Spleen (tissue), 11 donors: Measurements from ENCODE around the gene ZNF782. TPM values are rescaled to one million over a fixed set of nuclear protein-coding genes. Genes with fewer than 3 reads are reported as not detected.

Experiments
- DNase-seq: peaks from one replicate; pipeline ENCODE4 v3.0.0-alpha.2; 2020
- H3K27ac ChIP-seq, 8 donors: fragments of 200-600 bp; sonication (generic) in 7 of 8; 1 replicate in 4 of 8; 2 replicates in 4 of 8; pipeline versions ENCODE4 v1.5.0 to v1.8.0; 2016 to 2021; ENCODE audit warnings: inconsistent platforms in 4 of 8, mild to moderate bottlenecking in 4 of 8, moderate library complexity in 1 of 8
- H3K27me3 ChIP-seq, 7 donors: fragments of 200-600 bp; sonication (generic) in 6 of 7; replicated peaks in 1 of 7; 1 replicate in 4 of 7; 2 replicates in 3 of 7; pipeline versions ENCODE4 v1.5.0 to v1.8.0; 2016 to 2021; ENCODE audit warnings: inconsistent platforms in 3 of 7, mild to moderate bottlenecking in 1 of 7
- H3K36me3 ChIP-seq, 6 donors: fragments of 200-600 bp; sonication (generic) in 5 of 6; 1 replicate in 4 of 6; 2 replicates in 2 of 6; pipeline versions ENCODE4 v1.5.0 to v1.8.0; 2016 to 2021; ENCODE audit warnings: inconsistent platforms in 2 of 6
- H3K4me1 ChIP-seq, 6 donors: fragments of 200-600 bp; sonication (generic) in 5 of 6; 1 replicate in 3 of 6; 2 replicates in 3 of 6; pipeline versions ENCODE4 v1.5.0 to v1.8.0; 2016 to 2021; ENCODE audit warnings: inconsistent platforms in 3 of 6
- H3K4me3 ChIP-seq, 8 donors: fragments of 200-600 bp; sonication (generic) in 7 of 8; 1 replicate in 4 of 8; 2 replicates in 4 of 8; pipeline versions ENCODE4 v1.5.0 to v1.8.0; 2016 to 2021; ENCODE audit warnings: inconsistent platforms in 4 of 8, mild to moderate bottlenecking in 4 of 8, moderate library complexity in 2 of 8
- H3K9me3 ChIP-seq, 8 donors: fragments of 200-600 bp; sonication (generic) in 7 of 8; 1 replicate in 4 of 8; 2 replicates in 4 of 8; pipeline versions ENCODE4 v1.5.0 to v1.8.0; 2016 to 2021; ENCODE audit warnings: inconsistent platforms in 4 of 8
- POLR2A ChIP-seq, 3 donors: fragments of 450-650 bp; IDR thresholded peaks; one replicate each; pipeline ENCODE4 v1.5.1; 2017; ENCODE audit warnings: antibody characterized with exemption in 3 of 3, mild to moderate bottlenecking in 1 of 3
- POLR2AphosphoS5 ChIP-seq, 3 donors: sonication (generic); formaldehyde crosslinking; IDR thresholded peaks; one replicate each; pipeline ENCODE4 v1.5.1; 2017; ENCODE audit warnings: antibody characterized with exemption in 3 of 3
- WGBS, 5 donors: extraction: QIAGEN DNeasy Blood & Tissue Kit in 3 of 5; methylation state at CpG; one replicate each; pipeline versions ENCODE4 v1.1.5 to v1.1.7; 2013 to 2018; 5-methylcytosine and 5-hydroxymethylcytosine counted together
- intact Hi-C: fragments of 100-400 bp; cut with DNase I; formaldehyde crosslinking; loops from one replicate; pipeline ENCODE4 v1.15.0; 2023; ENCODE audit warnings: low total_unique reads
- polyA plus RNA-seq, 3 donors: library from polyadenylated mRNA; stranded (reverse); fragments of 200-250 nt; gene quantifications; one replicate each; pipeline ENCODE4 v1.2.1, GENCODE V29; 2013
- total RNA-seq, 7 donors: library from RNA; depleted of rRNA in 3 of 7; stranded (reverse); fragments of >200 nt in 3 of 7; fragmentation: NEBNext Ultra II Directional in 4 of 7; extraction: Animal tissue kit (Norgen Biotek cat#: 25700) in 4 of 7; gene quantifications; one replicate each; pipeline versions ENCODE4 v1.1.0 to v1.2.1, GENCODE V29; 2016 to 2021
- TF ChIP-seq, protein P1 (sequence below), 11 experiments: fragments of 200-600 bp in 7 of 11; fragments of 450-650 bp in 4 of 11; sonication (generic) in 4 of 11; IDR thresholded peaks in 8 of 11; conservative IDR thresholded peaks in 3 of 11; 1 replicate in 7 of 11; 2 replicates in 4 of 11; pipeline versions ENCODE4 v1.4.0 to v1.8.0; 2016 to 2021; ENCODE audit warnings: antibody characterized with exemption in 11 of 11, inconsistent platforms in 4 of 11, mild to moderate bottlenecking in 1 of 11
- donor health status: healthy with polysubstance abuse.
- donor health status: DM: no; HTN: no; CAD: no; lungs with moderate emphysema.
- donor health status: DM: no; HTN: no; CAD: no.
- donor health status: Bipolar disorder and iron deficiency.
- donor health status: healthy.
- donor health status: DM: no; HTN: no; CAD: no.
- donor health status: DM: yes; HTN: yes; CAD: no.

Gene ZNF782
- total and polyA plus RNA-seq, 10 donors: 1.7 to 18.0 (median 6.9) TPM

DNA sequence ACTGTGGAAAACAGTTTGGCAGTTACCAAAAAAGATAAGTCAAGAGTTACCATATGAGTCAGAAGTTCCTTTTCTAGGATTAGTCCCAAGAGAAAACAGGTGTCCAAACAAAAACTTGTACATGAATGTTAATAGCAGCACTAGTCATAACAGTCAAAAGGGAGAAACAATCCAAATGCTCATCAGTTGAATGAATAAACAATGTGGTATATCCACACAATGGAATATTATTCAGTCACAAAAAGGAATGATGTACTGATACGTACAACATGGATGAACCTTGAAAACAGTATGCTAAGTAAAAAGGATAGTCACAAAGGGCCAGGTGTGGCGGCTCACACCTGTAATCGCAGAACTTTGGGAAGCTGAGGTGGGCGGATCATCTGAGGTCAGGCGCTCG is 84.3 kb downstream of the ZNF782 start:
- TF ChIP-seq, protein P1, sequence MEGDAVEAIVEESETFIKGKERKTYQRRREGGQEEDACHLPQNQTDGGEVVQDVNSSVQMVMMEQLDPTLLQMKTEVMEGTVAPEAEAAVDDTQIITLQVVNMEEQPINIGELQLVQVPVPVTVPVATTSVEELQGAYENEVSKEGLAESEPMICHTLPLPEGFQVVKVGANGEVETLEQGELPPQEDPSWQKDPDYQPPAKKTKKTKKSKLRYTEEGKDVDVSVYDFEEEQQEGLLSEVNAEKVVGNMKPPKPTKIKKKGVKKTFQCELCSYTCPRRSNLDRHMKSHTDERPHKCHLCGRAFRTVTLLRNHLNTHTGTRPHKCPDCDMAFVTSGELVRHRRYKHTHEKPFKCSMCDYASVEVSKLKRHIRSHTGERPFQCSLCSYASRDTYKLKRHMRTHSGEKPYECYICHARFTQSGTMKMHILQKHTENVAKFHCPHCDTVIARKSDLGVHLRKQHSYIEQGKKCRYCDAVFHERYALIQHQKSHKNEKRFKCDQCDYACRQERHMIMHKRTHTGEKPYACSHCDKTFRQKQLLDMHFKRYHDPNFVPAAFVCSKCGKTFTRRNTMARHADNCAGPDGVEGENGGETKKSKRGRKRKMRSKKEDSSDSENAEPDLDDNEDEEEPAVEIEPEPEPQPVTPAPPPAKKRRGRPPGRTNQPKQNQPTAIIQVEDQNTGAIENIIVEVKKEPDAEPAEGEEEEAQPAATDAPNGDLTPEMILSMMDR (IDR thresholded peaks at IDR 0.05 in 8 of 11, conservative IDR thresholded peaks at IDR 0.05 in 3 of 11): no peak
- TF ChIP-seq POLR2A (IDR thresholded peaks at IDR 0.05) (no peak), POLR2AphosphoS5 (IDR thresholded peaks at IDR 0.05) (no peak)
- peaks cover 29 to 100% (median 97%) of the 10 kb centered on the region in 6 donors for H3K36me3 ChIP-seq
- intact Hi-C loops: loop anchor here (10.0 kb wide), 1 partner anchor 75 kb away; no protein-coding TSS in a partner anchor

More for the DNA sequence above, 84.3 kb downstream of the ZNF782 start:
- no peak overlapping the region for H3K27ac ChIP-seq
- no peaks in the 10 kb centered on the region for H3K4me1 ChIP-seq
- WGBS, 5 donors: 95 to 99% (median 98%) methylated on average over 6 of the region's 6 CpGs
- DNase-seq: no peak
- H3K27me3 ChIP-seq: no peaks in the 10 kb centered on the region
- H3K9me3 ChIP-seq: peaks cover 31 to 89% (median 83%) of the 10 kb centered on the region in 8 donors
- H3K4me3 ChIP-seq: no peak overlapping the region

Other genes starting within 250 kb of the ZNF782 start
- 1 to 10 TPM; 4.6 to 10.0 (median 6.8) TPM for gene CDC14B, start 234.7 kb downstream of the ZNF782 start, total RNA-seq
- gene CDC14B, start 234.7 kb downstream of the ZNF782 start, polyA plus RNA-seq: 1 to 10 TPM; 1.3 to 2.3 (median 1.3) TPM
- gene PRXL2C, start 199.2 kb downstream of the ZNF782 start, total RNA-seq: 10 to 100 TPM; 13.9 to 20.1 (median 15.6) TPM
- 1 to 10 TPM; 5.4 to 9.1 (median 6.5) TPM for gene PRXL2C, start 199.2 kb downstream of the ZNF782 start, polyA plus RNA-seq
- 10 to 100 TPM; 12.2 to 22.8 (median 16.5) TPM for gene ZNF510, start 76.4 kb downstream of the ZNF782 start, total RNA-seq
- 1 to 10 TPM; 3.3 to 3.9 (median 3.5) TPM for gene ZNF510, start 76.4 kb downstream of the ZNF782 start, polyA plus RNA-seq
- not detected for gene NUTM2G, start 74.3 kb upstream of the ZNF782 start, total RNA-seq
- gene NUTM2G, start 74.3 kb upstream of the ZNF782 start, polyA plus RNA-seq: not detected
- under 1 TPM in 3 of 7 donors, not detected in 4; 0.09 to 0.30 (median 0.23) TPM for gene CTSV, start 184.6 kb upstream of the ZNF782 start, total RNA-seq
- under 1 TPM; 0.06 to 0.17 (median 0.07) TPM for gene CTSV, start 184.6 kb upstream of the ZNF782 start, polyA plus RNA-seq